Astrocyte of the cerebellum (primary cell): ENCODE results near the gene CHCHD6.

Experiments
- DNase-seq: peaks from one replicate; pipeline ENCODE4 v3.0.0-alpha.2; 2011; ENCODE audit warnings: low read depth
- H3K4me3 ChIP-seq: 2 replicates; pipeline ENCODE4 v1.5.1; 2011; ENCODE audit warnings: mild to moderate bottlenecking, low read depth, low read length, moderate library complexity
- in situ Hi-C: cut with HindIII; loops from 2 replicates; pipeline ENCODE4 v1.10.0; 2017; ENCODE audit warnings: low sequenced_read_pairs
- TF ChIP-seq, protein P1 (sequence below): IDR thresholded peaks from 2 replicates; pipeline ENCODE4 v1.5.1; 2012; ENCODE audit warnings: low read length, low read depth, moderate library complexity, mild to moderate bottlenecking; ENCODE audit errors: missing control alignments

CHCHD6 gene

DNA sequence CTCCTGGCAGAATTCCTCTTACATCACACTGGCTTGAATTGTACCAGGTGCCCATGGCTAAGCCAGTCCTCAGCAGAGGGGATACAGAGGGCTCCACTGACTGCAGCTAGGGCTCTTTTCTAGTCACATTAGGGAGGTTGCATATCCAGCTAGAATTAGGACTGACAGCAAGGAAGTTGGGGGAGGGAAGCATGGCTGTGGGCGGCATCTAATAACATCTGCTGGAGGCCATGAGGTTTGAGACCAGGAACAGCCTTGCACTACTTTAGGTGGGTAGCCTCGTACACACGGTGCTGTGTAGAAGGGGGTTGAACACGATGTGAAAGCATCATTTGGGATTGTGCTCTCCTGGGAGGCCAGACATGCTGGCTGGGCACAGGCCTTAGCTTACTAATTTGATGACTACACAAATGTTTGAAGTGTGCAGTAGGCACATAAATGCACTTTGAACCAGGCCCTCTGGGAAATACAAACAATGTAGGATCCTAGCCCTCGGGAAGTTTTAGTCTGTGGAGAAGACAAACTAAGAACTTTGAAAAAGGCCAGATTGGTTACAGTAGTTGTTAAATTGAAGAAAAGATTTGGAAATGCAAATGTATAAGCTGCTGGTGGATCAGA is 30.2 kb downstream of the CHCHD6 start:
- no peak overlapping the region for H3K4me3 ChIP-seq
- in situ Hi-C loops: no loop called here
- TF ChIP-seq, protein P1, sequence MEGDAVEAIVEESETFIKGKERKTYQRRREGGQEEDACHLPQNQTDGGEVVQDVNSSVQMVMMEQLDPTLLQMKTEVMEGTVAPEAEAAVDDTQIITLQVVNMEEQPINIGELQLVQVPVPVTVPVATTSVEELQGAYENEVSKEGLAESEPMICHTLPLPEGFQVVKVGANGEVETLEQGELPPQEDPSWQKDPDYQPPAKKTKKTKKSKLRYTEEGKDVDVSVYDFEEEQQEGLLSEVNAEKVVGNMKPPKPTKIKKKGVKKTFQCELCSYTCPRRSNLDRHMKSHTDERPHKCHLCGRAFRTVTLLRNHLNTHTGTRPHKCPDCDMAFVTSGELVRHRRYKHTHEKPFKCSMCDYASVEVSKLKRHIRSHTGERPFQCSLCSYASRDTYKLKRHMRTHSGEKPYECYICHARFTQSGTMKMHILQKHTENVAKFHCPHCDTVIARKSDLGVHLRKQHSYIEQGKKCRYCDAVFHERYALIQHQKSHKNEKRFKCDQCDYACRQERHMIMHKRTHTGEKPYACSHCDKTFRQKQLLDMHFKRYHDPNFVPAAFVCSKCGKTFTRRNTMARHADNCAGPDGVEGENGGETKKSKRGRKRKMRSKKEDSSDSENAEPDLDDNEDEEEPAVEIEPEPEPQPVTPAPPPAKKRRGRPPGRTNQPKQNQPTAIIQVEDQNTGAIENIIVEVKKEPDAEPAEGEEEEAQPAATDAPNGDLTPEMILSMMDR: no peak
- no peak for DNase-seq

DNA sequence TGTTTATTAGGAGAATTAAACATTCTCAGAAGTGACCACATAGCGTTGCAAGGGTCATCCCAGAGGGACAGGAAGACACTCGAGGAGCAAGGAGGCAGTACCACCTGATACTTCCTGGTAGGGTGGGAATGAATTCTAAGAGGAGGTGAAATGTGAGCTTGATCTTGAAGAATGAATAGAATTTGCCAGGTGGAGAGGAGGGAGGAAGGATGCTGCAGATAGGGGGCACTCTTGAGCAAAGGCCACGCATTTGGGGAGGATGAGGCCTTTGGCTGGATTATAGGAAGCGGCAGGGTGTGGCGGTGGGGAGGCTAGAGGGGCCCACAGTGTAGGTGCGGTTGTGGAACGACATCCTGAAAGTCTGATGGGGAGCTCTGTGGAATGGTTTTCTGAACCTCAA is 33.5 kb downstream of the CHCHD6 start:
- in situ Hi-C loops: no loop called here
- DNase-seq: no peak
- H3K4me3 ChIP-seq: no peak overlapping the region
- TF ChIP-seq, protein P1: no peak

DNA sequence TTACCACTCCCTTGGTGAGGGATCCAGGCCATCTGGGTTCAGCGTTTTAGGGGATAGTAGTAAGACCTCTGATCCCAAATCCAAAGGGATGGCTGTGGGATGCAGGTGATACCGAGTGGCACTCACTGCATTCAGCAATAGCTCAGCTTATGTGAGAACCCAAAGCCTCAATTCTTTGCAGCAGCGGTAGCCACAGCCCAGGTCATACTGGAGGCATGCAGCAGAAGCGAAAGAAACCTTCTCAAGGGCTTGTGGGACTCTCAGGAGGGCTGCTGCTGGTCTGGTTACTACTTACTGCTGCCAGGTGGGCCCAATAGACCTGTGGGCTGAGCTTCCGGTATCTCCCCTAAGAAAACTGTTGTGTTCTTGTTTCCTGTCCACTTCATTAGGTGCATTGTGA is 38.0 kb downstream of the CHCHD6 start:
- no peak for DNase-seq
- no peak overlapping the region for H3K4me3 ChIP-seq
- in situ Hi-C loops: no loop called here
- TF ChIP-seq, protein P1: no peak

DNA sequence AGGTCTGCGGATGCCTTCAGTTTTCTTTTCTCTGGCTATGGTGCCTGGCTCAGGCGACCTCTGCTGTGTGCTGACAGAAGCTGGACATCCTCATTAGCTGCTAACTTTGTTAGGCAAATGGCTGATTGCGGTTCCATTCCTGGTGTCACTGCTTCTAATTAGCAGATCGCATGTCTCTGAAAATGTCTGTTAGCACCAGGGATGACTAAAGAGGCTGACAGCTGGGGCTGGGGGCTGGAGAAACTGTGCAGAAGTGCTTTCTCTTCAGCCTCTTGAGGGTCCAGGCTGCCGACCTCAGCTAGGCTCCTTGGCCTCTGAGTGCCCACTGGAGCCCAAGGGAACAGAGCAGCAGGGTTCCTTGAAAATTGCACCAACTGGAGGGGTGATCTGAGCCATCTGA is 39.3 kb downstream of the CHCHD6 start:
- no peak overlapping the region for H3K4me3 ChIP-seq
- no peak for DNase-seq
- in situ Hi-C loops: no loop called here
- TF ChIP-seq, protein P1: no peak

DNA sequence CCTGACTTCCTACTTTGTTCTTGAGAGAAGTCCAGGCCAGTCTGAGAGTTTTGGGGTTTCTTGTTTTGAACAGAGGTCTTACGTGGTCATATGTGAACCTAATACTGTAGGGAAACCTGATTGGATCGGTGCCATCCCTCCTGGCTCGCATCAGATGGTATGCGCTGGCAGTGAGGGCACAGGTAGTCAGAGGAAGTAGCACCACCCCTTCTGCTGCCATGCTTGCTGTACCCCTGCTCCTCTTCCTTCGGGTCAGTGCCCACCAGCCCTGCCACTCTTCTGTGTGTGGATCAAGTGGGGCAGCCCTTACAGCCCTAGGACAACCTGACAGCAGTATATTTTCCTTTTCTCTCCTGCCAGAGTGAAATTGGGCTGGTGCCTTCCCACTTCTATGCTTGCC is 39.7 kb downstream of the CHCHD6 start:
- in situ Hi-C loops: no loop called here
- no peak overlapping the region for H3K4me3 ChIP-seq
- no peak for DNase-seq
- TF ChIP-seq, protein P1: no peak

DNA sequence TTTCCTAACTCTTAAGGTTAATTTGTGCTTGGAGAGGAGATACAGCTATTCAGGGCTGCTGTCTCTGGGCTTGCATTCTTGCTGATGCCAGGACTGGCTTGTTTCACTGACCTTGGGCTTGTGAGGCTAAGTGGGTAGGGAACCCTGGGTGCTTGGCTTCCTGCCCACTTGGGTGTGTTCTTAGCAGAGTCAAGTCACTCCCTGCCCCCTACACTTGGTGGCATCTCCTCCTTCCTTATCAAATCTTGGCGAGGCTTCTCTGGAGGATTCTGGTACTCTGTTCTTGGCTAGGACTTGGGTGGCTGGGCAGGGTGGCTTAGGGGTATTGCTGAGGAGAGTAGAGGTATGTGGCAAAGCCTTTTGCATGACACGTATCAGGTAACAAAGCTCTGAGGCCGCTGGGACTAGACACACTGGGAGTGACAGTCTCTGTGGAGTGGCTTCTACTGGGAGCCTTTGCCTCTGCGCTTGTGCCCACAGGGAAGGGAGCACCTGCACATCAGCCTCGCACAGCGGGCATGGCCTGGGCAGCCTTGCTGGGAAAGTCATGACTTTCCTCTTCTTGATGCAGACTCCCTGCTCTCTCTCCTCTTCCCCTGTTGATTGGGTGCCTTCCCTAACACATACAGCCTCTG is 41.8 kb downstream of the CHCHD6 start:
- TF ChIP-seq, protein P1: no peak
- no peak overlapping the region for H3K4me3 ChIP-seq
- no peak for DNase-seq
- in situ Hi-C loops: no loop called here
